WTC11 (cell line): ENCODE results near the gene ZNF407. TPM values are rescaled to one million over a fixed set of nuclear protein-coding genes. Genes with fewer than 3 reads are reported as not detected.

Experiments
- ATAC-seq: fragments of 200-7000 bp; cut with Tn5 transposase; 2 replicates; pipeline ENCODE4 v1.10.0; 2021; ENCODE audit warnings: mild to moderate bottlenecking, moderate library complexity
- CTCF ChIA-PET: fragments of 300-600 bp; sonication (Branson Sonifier 250); formaldehyde crosslinking; loops from one replicate; lab custom pipeline; 2021; ENCODE audit warnings: antibody characterized with exemption; lab: Charles Lee
- POLR2A ChIA-PET: fragments of 350-600 bp; sonication (Branson Sonifier 250); formaldehyde crosslinking; loops from one replicate; lab custom pipeline; 2021; ENCODE audit warnings: antibody characterized with exemption; lab: Charles Lee
- DNase-seq: peaks from one replicate; pipeline ENCODE4 v3.0.0; 2021; ENCODE audit warnings: low spot score
- H3K27ac Mint-ChIP-seq: 2 replicates; pipeline ENCODE4 v1.8.0; 2021; ENCODE audit warnings: mixed read lengths
- H3K27me3 Mint-ChIP-seq: 2 replicates; pipeline ENCODE4 v1.8.0; 2021; ENCODE audit warnings: low read depth, mild to moderate bottlenecking, moderate library complexity, mixed read lengths
- H3K36me3 Mint-ChIP-seq: 2 replicates; pipeline ENCODE4 v1.8.0; 2021; ENCODE audit warnings: mixed read lengths
- H3K4me1 Mint-ChIP-seq: 2 replicates; pipeline ENCODE4 v1.8.0; 2022; ENCODE audit warnings: mixed read lengths
- H3K4me3 Mint-ChIP-seq: 2 replicates; pipeline ENCODE4 v1.8.0; 2021; ENCODE audit warnings: mild to moderate bottlenecking, moderate library complexity, mixed read lengths
- H3K9me3 Mint-ChIP-seq: 2 replicates; pipeline ENCODE4 v1.8.0; 2021; ENCODE audit warnings: mixed read lengths
- ERG ChIP-seq: fragments of 250-450 bp; sonication (Bioruptor Pico); IDR thresholded peaks from 2 replicates; pipeline ENCODE4 v1.8.0; 2021; ENCODE audit warnings: mild to moderate bottlenecking
- NR3C1 ChIP-seq: sonication (generic); formaldehyde crosslinking; conservative IDR thresholded peaks from 2 replicates; pipeline ENCODE4 v1.8.1; 2023; ENCODE audit warnings: low read depth, mild to moderate bottlenecking, missing genetic modification reagents
- SOX15 ChIP-seq: fragments of 250-450 bp; sonication (Bioruptor Pico); IDR thresholded peaks from 2 replicates; pipeline ENCODE4 v1.9.0; 2021; ENCODE audit warnings: mild to moderate bottlenecking
- SP1 ChIP-seq: sonication (generic); formaldehyde crosslinking; conservative IDR thresholded peaks from 2 replicates; pipeline ENCODE4 v1.8.1; 2022; ENCODE audit warnings: missing genetic modification reagents
- TCF7 ChIP-seq: sonication (generic); formaldehyde crosslinking; IDR thresholded peaks from 2 replicates; pipeline ENCODE4 v1.8.0; 2022; ENCODE audit warnings: mild to moderate bottlenecking, low read depth, missing genetic modification reagents, moderate library complexity
- USF1 ChIP-seq: sonication (generic); formaldehyde crosslinking; IDR thresholded peaks from 2 replicates; pipeline ENCODE4 v1.8.0; 2022; ENCODE audit warnings: mild to moderate bottlenecking, missing genetic modification reagents
- USF2 ChIP-seq: sonication (generic); formaldehyde crosslinking; IDR thresholded peaks from 2 replicates; pipeline ENCODE4 v1.8.1; 2023; ENCODE audit warnings: mild to moderate bottlenecking, missing genetic modification reagents, moderate library complexity
- ZNF263 ChIP-seq: sonication (generic); formaldehyde crosslinking; IDR thresholded peaks from 2 replicates; pipeline ENCODE4 v1.8.1; 2022; ENCODE audit warnings: low read depth, mild to moderate bottlenecking, moderate library complexity, missing genetic modification reagents
- total RNA-seq: library from RNA; stranded (reverse); gene quantifications from 3 replicates; pipeline ENCODE4 v1.2.3, GENCODE V29; 2021
- TF ChIP-seq, protein P1 (sequence below): sonication (generic); formaldehyde crosslinking; IDR thresholded peaks from 2 replicates; pipeline ENCODE4 v1.8.1; 2023; ENCODE audit warnings: mild to moderate bottlenecking, missing genetic modification reagents, borderline replicate concordance
- TF ChIP-seq, protein P2 (sequence below): sonication (generic); formaldehyde crosslinking; IDR thresholded peaks from 2 replicates; pipeline ENCODE4 v1.8.1; 2022; ENCODE audit warnings: low read depth, missing genetic modification reagents, borderline replicate concordance

Gene ZNF407
- total RNA-seq, 1 experiment from 2014 or later: 6.5 TPM

DNA sequence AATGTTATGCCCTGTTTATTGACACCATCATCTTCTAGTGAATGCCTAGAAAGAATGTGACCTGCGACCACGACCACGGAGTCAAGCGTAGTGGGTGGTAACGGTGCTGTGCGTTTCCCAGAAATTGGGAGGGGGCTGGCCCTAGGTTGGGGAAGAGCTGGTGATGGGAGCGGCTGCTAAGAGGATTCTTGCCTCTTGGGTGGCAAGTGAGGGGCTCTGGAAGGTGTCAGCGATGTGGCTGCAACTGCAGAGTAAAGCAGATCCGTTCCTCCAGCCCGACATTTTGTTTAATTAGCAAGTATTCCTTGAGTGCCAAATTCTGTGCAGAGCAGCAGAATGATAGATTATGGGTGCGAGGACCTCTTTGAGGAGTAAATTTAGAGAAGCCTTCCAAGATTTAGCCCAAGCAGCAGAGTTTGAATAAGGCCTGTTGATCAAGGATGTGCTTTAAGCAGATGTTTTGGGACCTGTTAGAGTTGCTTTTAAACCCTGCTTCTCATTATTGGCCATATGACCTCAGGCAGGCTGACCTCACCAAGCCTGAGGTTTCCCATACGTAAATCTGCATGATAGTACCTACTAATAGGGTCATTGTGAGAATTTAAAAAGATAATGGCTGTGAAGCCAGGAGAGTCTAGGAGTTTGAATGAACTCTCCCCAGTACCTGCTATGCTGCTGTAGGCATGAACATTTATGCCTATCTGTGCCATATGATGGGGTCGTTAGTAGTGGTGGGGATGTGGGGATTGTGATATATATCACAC, 323.6 kb downstream of the ZNF407 start:
- peak overlapping the region; percentile 87 for H3K27ac Mint-ChIP-seq
- H3K9me3 Mint-ChIP-seq: no peaks in the 10 kb centered on the region
- ChIA-PET CTCF (no interaction called here), POLR2A (no interaction called here)
- peaks cover 64% of the 10 kb centered on the region for H3K4me1 Mint-ChIP-seq
- H3K27me3 Mint-ChIP-seq: no peaks in the 10 kb centered on the region
- H3K36me3 Mint-ChIP-seq: no peaks in the 10 kb centered on the region
- DNase-seq: peak; percentile 26
- TF ChIP-seq USF1 (CRISPR knock-in tag) (0 out of 2 replicates have a peak, but pooled peaks have one; percentile 14), SOX15 (no peak)
- H3K4me3 Mint-ChIP-seq: peak overlapping the region; percentile 28; the same call in 1 of the 2 replicates
- ATAC-seq: peak; percentile 88

- 0 out of 2 replicates have a peak, but pooled peaks cover 2% of the 10 kb centered on the region for H3K36me3 Mint-ChIP-seq
- H3K27ac Mint-ChIP-seq: peak overlapping the region; percentile 21; the same call in 1 of the 2 replicates
- TF ChIP-seq SOX15: no peak
- no peak for TF ChIP-seq NR3C1 (CRISPR knock-in tag)
- DNase-seq (no peak), ATAC-seq (no peak)
- H3K4me1 Mint-ChIP-seq: peaks cover 75% of the 10 kb centered on the region
- peaks cover 4% of the 10 kb centered on the region for H3K9me3 Mint-ChIP-seq
- ChIA-PET POLR2A (no interaction called here), CTCF (interaction anchor here (0.9 to 1.5 kb wide), 2 partner anchors 29 to 37 kb away, joined by 3 to 4 read pairs; no protein-coding TSS in a partner anchor)
- H3K4me3 Mint-ChIP-seq: no peak overlapping the region
- no peaks in the 10 kb centered on the region for H3K27me3 Mint-ChIP-seq
These were observed 328.4 kb downstream of the ZNF407 start for GRCh38 chr18:74926051-74926450.

DNA sequence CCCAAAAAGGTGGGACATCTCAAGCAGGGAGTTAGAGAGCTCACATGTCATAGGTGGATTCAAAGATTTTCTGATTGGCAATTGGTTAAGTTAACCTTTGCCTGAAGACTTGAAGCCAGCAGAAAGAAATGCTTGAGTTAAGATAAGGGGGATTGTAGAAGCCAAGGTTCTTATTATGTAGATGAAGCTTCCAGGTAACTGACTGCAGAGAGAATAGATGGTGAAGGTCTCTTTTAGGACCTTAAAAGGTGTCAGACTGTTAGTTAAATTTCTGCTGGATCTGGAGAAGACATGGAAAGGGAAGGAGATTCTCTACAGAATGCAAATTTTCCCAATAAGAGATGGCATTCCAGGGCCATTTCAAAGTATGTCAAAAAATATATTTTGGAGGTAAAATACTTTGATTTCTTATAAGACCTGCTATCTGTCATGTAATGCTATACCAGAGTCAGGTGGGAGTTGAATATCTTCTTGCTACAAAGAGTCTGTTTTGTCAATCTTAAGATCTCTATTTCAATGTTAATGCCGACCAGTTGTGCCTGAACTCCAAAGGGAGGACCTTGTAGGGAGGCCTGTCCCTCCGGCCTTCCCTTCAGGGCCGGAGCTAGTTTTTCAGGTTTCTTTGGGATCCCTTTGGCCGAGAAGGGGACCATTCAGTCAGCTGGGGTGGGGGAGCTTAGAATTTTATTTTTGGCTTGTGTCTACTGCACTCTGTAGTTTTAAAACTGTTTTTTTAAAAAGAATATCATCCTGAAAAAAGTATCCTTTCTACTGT, 330.7 kb downstream of the ZNF407 start:
- CTCF ChIA-PET: no interaction called here

More for the DNA sequence above, 330.7 kb downstream of the ZNF407 start:
- no peak for TF ChIP-seq TCF7 (CRISPR knock-in tag)
- no peak for TF ChIP-seq ZNF263 (CRISPR knock-in tag)
- TF ChIP-seq, protein P1, sequence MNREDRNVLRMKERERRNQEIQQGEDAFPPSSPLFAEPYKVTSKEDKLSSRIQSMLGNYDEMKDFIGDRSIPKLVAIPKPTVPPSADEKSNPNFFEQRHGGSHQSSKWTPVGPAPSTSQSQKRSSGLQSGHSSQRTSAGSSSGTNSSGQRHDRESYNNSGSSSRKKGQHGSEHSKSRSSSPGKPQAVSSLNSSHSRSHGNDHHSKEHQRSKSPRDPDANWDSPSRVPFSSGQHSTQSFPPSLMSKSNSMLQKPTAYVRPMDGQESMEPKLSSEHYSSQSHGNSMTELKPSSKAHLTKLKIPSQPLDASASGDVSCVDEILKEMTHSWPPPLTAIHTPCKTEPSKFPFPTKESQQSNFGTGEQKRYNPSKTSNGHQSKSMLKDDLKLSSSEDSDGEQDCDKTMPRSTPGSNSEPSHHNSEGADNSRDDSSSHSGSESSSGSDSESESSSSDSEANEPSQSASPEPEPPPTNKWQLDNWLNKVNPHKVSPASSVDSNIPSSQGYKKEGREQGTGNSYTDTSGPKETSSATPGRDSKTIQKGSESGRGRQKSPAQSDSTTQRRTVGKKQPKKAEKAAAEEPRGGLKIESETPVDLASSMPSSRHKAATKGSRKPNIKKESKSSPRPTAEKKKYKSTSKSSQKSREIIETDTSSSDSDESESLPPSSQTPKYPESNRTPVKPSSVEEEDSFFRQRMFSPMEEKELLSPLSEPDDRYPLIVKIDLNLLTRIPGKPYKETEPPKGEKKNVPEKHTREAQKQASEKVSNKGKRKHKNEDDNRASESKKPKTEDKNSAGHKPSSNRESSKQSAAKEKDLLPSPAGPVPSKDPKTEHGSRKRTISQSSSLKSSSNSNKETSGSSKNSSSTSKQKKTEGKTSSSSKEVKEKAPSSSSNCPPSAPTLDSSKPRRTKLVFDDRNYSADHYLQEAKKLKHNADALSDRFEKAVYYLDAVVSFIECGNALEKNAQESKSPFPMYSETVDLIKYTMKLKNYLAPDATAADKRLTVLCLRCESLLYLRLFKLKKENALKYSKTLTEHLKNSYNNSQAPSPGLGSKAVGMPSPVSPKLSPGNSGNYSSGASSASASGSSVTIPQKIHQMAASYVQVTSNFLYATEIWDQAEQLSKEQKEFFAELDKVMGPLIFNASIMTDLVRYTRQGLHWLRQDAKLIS: no peak
- no peak for TF ChIP-seq USF2 (CRISPR knock-in tag)
- TF ChIP-seq, protein P2, sequence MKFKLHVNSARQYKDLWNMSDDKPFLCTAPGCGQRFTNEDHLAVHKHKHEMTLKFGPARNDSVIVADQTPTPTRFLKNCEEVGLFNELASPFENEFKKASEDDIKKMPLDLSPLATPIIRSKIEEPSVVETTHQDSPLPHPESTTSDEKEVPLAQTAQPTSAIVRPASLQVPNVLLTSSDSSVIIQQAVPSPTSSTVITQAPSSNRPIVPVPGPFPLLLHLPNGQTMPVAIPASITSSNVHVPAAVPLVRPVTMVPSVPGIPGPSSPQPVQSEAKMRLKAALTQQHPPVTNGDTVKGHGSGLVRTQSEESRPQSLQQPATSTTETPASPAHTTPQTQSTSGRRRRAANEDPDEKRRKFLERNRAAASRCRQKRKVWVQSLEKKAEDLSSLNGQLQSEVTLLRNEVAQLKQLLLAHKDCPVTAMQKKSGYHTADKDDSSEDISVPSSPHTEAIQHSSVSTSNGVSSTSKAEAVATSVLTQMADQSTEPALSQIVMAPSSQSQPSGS: no peak
- TF ChIP-seq SP1 (CRISPR knock-in tag): no peak
- no peak for TF ChIP-seq ERG
- Mint-ChIP-seq H3K4me3 (peak overlapping the region; percentile 20; the same call in 1 of the 2 replicates), H3K27ac (peak overlapping the region; percentile 22), H3K4me1 (peaks cover 59% of the 10 kb centered on the region), H3K9me3 (peaks cover 4% of the 10 kb centered on the region), H3K27me3 (no peaks in the 10 kb centered on the region), H3K36me3 (0 out of 2 replicates have a peak, but pooled peaks cover 2% of the 10 kb centered on the region)
- DNase-seq (no peak), ATAC-seq (peak; percentile 92)
- POLR2A ChIA-PET: interaction anchor here (1.2 kb wide), 1 partner anchor 54 kb away, joined by 3 read pairs; no protein-coding TSS in a partner anchor
